Measurements from ENCODE around the gene PDE4C.

PDE4C gene

GRCh38 chr19:18254546-18255503 lies 28.6 kb upstream of the PDE4C start:
- DNase-seq (ENCODE audit: low spot score) (no peak), FAIRE-seq (no peak)

DNA sequence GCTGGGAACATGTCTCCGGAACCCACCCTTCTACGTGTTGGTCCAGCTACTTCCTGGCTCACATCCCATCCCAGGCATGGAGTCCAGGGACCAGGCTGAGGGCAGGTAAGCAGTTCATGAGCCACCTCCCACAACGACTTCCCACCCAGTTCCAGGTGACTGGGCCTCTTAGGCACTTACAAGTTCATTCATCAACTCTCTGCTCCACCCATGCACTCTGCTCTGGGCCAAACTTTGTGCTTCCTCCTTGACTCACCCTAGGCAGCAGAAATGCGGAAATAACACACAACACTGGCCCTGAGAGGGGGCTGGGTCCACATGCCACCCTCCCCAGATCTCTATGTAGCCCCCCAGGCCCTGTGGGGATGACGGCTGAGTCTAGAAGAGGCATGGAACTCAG lies 27.5 kb upstream of the PDE4C start:
- DNase-seq (ENCODE audit: low spot score) (no peak), FAIRE-seq (no peak)

DNA sequence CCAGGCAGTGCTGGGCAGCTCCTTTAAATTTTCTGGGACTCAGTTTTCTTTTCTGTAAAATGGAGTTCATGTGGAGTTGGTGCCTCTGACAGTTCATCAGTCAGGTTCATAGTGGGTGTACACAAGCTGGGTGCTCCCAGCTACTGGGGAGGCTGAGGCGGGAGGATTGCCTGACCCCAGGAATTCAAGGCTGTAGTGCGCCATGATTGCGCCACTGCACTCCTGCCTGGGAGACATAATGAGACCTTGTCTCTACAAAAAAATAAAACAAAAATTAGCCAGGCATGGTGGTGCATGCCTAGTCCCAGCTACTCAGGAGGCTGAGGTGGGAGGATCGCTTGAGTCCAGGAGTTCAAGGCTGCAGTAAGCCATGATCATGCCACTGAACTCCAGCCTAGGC lies 26.9 kb upstream of the PDE4C start:
- FAIRE-seq (no peak), DNase-seq (ENCODE audit: low spot score) (no peak)

GRCh38 chr19:18252370-18252717 lies 26.1 kb upstream of the PDE4C start:
- FAIRE-seq (no peak), DNase-seq (ENCODE audit: low spot score) (no peak)

DNA sequence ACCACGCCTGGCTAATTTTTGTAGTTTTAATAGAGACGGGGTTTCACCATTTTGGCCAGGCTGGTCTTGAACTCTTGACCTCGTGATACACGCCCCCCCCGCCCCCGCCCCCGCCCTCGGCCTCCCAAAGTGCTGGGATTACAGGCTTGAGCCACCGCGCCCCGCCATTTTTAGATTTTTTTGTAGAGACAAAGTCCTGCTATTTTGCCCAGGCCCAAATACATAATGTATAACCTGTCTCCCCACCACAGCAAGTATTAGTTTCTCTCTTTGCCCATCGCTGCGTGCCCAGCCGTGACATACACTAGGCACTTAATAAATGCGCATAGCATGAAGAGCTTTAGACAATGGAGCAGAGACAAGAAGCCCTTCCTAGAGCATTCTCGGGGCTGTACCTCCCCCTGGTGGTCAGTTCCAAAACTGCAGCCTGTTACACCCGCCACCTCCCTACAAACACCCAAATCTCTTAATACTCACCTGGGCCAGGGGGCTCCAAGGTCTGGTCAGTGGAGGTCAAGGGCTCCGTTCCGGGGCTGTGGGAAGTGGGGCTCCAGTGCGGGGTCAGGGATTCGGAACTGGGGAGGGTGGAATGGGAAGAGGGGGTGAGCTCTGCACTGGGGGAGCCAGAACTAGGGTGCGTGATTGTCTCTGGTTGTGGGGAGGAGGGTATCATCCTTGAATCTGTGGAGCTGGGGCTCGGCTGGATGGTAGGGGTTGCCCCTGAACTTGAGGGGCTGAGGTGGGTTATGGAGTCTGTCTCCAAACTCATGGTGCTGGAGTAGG lies 25.5 kb upstream of the PDE4C start:
- peak; percentile 53 for DNase-seq (ENCODE audit: low spot score)
- no peak for FAIRE-seq

DNA sequence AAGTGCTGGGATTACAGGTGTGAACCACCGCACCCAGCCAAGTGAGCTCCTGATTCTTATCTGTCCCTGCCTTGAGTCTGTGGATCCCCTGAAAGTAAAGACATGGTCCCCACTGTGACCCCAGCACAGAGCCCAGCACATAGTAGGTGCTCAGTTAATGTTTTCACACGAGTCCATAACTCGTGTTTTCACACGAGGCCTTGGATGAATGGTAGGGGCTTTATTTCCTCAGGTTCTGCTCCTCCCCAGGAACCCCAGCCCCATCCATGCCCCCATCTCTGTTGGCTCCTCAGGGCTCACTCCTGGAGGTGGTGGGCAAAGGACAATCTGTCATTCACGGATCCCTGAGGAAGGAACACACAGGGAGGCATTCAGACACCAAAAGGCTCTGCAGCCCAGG lies 23.6 kb upstream of the PDE4C start:
- FAIRE-seq (no peak), DNase-seq (ENCODE audit: low spot score) (no peak)

GRCh38 chr19:18245297-18245696 lies 19.1 kb upstream of the PDE4C start:
- FAIRE-seq (no peak), DNase-seq (ENCODE audit: low spot score) (no peak)

DNA sequence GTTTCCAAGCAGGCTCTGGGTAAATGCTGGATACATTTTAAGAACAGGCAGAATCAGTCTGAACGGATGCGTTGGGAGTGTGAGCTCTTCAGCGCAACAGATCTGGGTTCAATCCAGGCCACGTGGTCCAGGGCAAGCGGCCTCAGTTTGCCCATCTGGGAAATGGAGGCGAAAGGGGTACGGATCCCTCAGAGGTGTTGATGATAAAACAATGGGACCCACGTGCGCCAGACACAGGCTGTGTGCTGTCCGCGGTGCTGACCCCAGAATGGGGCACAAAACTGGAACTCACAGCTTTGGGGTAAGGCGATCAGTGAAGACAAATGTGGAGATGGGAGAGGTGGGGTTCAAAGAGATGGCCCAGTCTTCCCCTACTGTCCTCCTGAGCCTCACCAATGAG lies 13.1 kb upstream of the PDE4C start:
- DNase-seq (ENCODE audit: low spot score) (no peak), FAIRE-seq (no peak)

GRCh38 chr19:18234194-18234593 lies 8.0 kb upstream of the PDE4C start:
- DNase-seq (ENCODE audit: low spot score) = no peak
- FAIRE-seq = no peak

DNA sequence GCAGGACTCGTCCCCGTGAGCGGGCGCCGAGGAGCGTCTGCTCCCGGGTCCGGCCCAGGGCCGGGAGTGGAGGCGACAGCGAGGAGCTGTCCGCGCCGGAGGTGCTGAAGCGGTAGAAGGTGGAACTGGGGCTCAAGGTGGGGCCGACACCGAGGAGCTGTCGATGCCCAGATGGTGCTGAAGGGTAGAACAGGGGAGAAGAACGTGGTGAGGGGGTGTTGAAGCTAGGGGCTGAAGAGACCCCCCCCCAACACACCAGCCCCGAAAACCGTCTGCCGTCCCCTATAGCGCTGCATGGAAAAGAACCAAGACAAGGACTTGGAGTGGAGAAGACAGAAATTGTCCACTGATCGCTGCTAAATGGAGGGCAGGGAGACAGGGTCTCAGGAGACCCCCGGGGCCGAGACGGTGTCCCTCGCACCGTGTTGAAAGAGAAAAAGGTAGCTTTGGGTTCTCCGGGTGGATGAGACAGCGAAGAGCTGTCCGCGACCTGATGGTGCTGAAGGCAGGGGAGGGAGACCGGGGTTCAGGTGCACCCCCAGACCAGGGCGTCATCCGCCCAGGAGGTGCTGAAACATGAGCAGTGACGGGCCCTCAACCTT lies 7.1 kb upstream of the PDE4C start:
- FAIRE-seq (no peak), DNase-seq (ENCODE audit: low spot score) (no peak)

DNA sequence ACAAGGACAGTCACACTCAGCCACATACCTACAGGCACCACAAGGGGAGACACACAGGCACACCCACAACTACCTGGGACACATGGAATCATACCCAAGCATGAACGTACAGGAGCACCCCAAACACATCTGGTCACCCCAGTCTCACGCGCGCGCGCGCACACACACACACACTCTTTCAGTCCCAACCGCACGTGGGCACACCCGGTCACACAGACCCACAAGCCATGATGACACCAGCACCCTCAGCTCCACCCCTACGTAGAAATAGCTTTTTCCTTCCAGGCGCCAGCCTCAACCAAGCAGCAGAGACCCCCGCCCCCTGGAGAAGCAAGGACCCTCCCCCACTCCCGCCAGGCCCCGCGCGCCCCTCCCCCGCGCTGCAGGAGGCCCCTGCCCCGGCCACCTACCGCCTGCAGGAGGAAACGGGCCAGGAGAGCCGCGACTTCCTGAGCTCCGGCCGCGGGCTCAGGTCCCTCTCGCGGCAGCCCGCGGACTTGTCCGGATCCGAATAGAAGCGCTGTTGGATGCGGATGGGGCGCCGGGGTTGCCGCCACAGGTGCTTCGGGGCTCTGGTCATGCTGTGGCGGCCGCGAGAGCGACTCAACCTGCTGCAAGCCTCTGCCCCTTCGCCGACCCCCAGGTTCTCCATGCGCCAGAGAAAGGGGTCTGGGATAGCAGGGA lies 6.4 kb upstream of the PDE4C start:
- DNase-seq (ENCODE audit: low spot score) (no peak), FAIRE-seq (no peak)

- no peak for DNase-seq (ENCODE audit: low spot score)
- FAIRE-seq = no peak
Measured at GRCh38 chr19:18231775-18232174, 5.5 kb upstream of the PDE4C start.

GRCh38 chr19:18230941-18231734 lies 4.9 kb upstream of the PDE4C start:
- FAIRE-seq (no peak), DNase-seq (ENCODE audit: low spot score) (no peak)

GRCh38 chr19:18229915-18230314 lies 3.7 kb upstream of the PDE4C start:
- no peak for DNase-seq (ENCODE audit: low spot score)
- no peak for FAIRE-seq

- DNase-seq (ENCODE audit: low spot score) (no peak), FAIRE-seq (no peak)
Measured at GRCh38 chr19:18229474-18229873, 3.2 kb upstream of the PDE4C start.

- no peak for DNase-seq (ENCODE audit: low spot score)
- no peak for FAIRE-seq
Measured at GRCh38 chr19:18227781-18228271, 1.6 kb upstream of the PDE4C start.

DNA sequence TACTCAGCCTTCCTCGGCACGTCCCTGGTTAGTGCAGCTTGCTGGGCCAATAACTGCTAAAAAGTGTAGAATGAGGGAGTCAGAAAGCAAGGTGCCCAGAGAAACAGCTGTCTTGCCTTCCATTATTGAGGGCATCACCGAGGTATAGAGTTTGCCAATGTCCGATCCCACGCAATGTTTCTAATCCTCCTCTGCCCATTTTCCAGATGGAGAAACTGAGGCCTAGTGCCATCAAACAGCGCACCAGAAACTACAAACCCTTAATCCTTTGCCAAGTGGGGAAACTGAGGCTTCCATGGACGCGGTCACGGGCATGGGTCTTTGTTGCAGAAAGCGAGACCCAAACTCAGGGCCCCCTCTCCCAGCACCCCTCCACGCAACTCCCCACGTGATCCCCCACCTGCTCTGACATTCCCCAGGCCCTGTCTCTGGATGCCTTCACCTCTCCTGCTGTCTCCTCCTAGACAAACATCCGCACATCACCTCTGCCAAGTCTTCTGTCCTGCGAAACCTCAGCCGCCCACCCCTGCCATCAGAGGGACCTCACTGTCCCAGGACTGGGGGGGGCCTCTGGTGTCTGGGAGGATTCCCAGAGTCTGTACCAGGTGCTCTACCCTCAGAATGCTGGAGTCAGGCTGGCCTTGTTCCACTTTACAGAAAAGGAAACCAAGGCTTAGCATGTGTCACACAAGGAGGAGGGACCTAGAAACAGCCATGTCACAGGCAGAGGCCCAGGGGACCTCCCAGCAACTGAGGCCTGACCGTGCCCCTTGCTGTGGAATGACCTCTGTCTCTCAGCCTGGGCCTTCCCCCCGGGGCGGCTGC lies 930 bp upstream of the PDE4C start:
- DNase-seq (ENCODE audit: low spot score) (no peak), FAIRE-seq (no peak)

DNA sequence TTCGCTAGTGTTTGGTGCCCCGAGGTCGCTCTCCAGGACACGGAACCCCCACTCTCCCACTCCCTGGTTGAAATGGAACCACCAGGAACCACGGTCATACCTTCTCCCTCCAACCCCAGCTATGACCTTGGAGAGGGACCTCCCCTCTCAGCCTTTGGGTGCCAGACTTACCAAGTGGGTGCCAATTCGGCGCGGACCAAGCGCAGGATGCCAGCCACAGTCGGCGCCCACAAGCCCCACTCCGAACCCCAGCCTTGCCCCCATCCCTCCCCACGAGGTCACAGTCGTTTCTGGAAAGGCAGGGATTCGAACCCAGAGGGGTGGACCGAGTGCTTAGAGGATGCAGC lies 910 bp downstream of the PDE4C start:
- FAIRE-seq = no peak
- DNase-seq (ENCODE audit: low spot score) = no peak

- DNase-seq (ENCODE audit: low spot score) = peak; percentile 88
- peak; percentile 91 for FAIRE-seq
Measured at GRCh38 chr19:18224525-18225354, 1.5 kb downstream of the PDE4C start.

Data from RCC 7860 (cell line).